K562 (cell line): ENCODE measurements around the gene MESP1. TPM values are rescaled to one million over a fixed set of nuclear protein-coding genes. Genes with fewer than 3 reads are reported as not detected.

Source experiments
- BHLHE40 ChIP-seq: IDR thresholded peaks from 2 replicates; pipeline ENCODE4 v1.6.1; 2011; ENCODE audit warnings: low read length, improper control_type of control experiment
- DMBX1 ChIP-seq: fragments of 250-450 bp; sonication (Bioruptor Pico); IDR thresholded peaks from 2 replicates; pipeline ENCODE4 v1.8.0; 2022; ENCODE audit warnings: inconsistent platforms, mild to moderate bottlenecking, moderate library complexity, borderline replicate concordance
- GATA2 ChIP-seq: sonication (generic); formaldehyde crosslinking; IDR thresholded peaks from 2 replicates; pipeline ENCODE4 v1.4.0; 2020; ENCODE audit warnings: mild to moderate bottlenecking, missing genetic modification reagents
- GTF2E2 ChIP-seq: fragments of 200-800 bp; sonication (Bioruptor generic); IDR thresholded peaks from 2 replicates; pipeline ENCODE4 v1.6.1; 2016; ENCODE audit warnings: missing genetic modification characterization, missing compliant biosample characterization
- HSF4 ChIP-seq: fragments of 250-450 bp; sonication (Bioruptor Pico); IDR thresholded peaks from 2 replicates; pipeline ENCODE4 v2.1.2; 2022; ENCODE audit warnings: mild to moderate bottlenecking, moderate library complexity, borderline replicate concordance
- LCOR ChIP-seq: sonication (generic); formaldehyde crosslinking; IDR thresholded peaks from 2 replicates; pipeline ENCODE4 v1.8.0; 2022; ENCODE audit warnings: mild to moderate bottlenecking, missing genetic modification reagents
- NCOR1 ChIP-seq: fragments of 450-650 bp; IDR thresholded peaks from 2 replicates; pipeline ENCODE4 v1.6.1; 2016; ENCODE audit warnings: mild to moderate bottlenecking, moderate library complexity
- NFE2L1 ChIP-seq: fragments of 450-650 bp; IDR thresholded peaks from 2 replicates; pipeline ENCODE4 v1.6.1; 2016; ENCODE audit warnings: missing genetic modification characterization, low read depth, mild to moderate bottlenecking, missing compliant biosample characterization, moderate library complexity, borderline replicate concordance
- NFYB ChIP-seq: IDR thresholded peaks from 2 replicates; pipeline ENCODE4 v1.6.1; 2011; ENCODE audit warnings: mild to moderate bottlenecking, moderate library complexity; ENCODE audit not compliant: insufficient read length; ENCODE audit errors: extremely low read depth
- RNF2 ChIP-seq: sonication (generic); IDR thresholded peaks from 2 replicates; pipeline ENCODE4 v1.6.1; 2016
- SMARCA4 ChIP-seq: fragments of 450-650 bp; IDR thresholded peaks from 2 replicates; pipeline ENCODE4 v1.6.1; 2016
- SMARCA5 ChIP-seq: fragments of 450-650 bp; IDR thresholded peaks from 2 replicates; pipeline ENCODE4 v1.6.1; 2016
- TAF9B ChIP-seq: fragments of 450-650 bp; IDR thresholded peaks from 2 replicates; pipeline ENCODE4 v1.6.1; 2018; ENCODE audit warnings: mild to moderate bottlenecking; ENCODE audit not compliant: partially characterized antibody
- ZNF384 ChIP-seq: IDR thresholded peaks from 2 replicates; pipeline ENCODE4 v1.6.1; 2012; ENCODE audit warnings: low read depth, low read length, improper control_type of control experiment
- ZNF41 ChIP-seq: fragments of 250-450 bp; sonication (Bioruptor Pico); conservative IDR thresholded peaks from 2 replicates; pipeline ENCODE4 v1.4.0; 2020; ENCODE audit warnings: mild to moderate bottlenecking
- ZNF507 ChIP-seq: conservative IDR thresholded peaks from 2 replicates; pipeline ENCODE4 v1.6.1; 2017; ENCODE audit warnings: missing genetic modification characterization, missing compliant biosample characterization
- polyA plus RNA-seq, 8 experiments: library from polyadenylated mRNA; depleted of rRNA in 4 of 8; stranded (reverse) in 5 of 8; unstranded in 3 of 8; fragments of >200 nt; fragmentation: Nextera tagmentation in 2 of 8; fragmentation: Illumina TruSeq in 1 of 8; extraction: Ambion mirVana in 2 of 8; extraction: Trizol in 1 of 8; gene quantifications; 2 replicates each; pipeline versions ENCODE4 v1.2.1 to v1.2.3, GENCODE V29; 2011 to 2014; ENCODE audit warnings: inconsistent platforms in 1 of 8, missing spikeins in 1 of 8
- total RNA-seq, 7 experiments: library from RNA; depleted of rRNA in 6 of 7; stranded (reverse); fragments of >200 nt in 6 of 7; fragmentation: Illumina TruSeq in 2 of 7; extraction: Trizol in 2 of 7; gene quantifications; 2 replicates each; pipeline versions ENCODE4 v1.2.1 to v1.2.3, GENCODE V29; 2011 to 2021; ENCODE audit warnings: low replicate concordance in 1 of 7
- TF ChIP-seq, protein P1 (sequence below): fragments of 450-650 bp; IDR thresholded peaks from 2 replicates; pipeline ENCODE4 v1.6.1; 2016; ENCODE audit warnings: low read depth, mild to moderate bottlenecking, moderate library complexity
- TF ChIP-seq, protein P2 (sequence below): fragments of 250-450 bp; sonication (Bioruptor Pico); IDR thresholded peaks from 2 replicates; pipeline ENCODE4 v1.8.0; 2022; ENCODE audit warnings: moderate library complexity, mild to moderate bottlenecking, inconsistent platforms
- TF ChIP-seq, protein P3 (sequence below), 2 experiments: fragments of 450-650 bp in 1 of 2; sonication (generic) in 1 of 2; formaldehyde crosslinking in 1 of 2; IDR thresholded peaks; 2 replicates each; pipeline versions ENCODE4 v1.7.1 to v1.9.0; 2016 to 2022; ENCODE audit warnings: inconsistent platforms in 1 of 2, mild to moderate bottlenecking in 1 of 2, missing genetic modification reagents in 1 of 2

The MESP1 gene
- total and polyA plus RNA-seq, 9 of the 15 experiments (the other 6 are each of a cell fraction or from before 2014, with no cell fraction given): 0.14 to 1.1 (median 0.36) TPM; not detected in 4

DNA sequence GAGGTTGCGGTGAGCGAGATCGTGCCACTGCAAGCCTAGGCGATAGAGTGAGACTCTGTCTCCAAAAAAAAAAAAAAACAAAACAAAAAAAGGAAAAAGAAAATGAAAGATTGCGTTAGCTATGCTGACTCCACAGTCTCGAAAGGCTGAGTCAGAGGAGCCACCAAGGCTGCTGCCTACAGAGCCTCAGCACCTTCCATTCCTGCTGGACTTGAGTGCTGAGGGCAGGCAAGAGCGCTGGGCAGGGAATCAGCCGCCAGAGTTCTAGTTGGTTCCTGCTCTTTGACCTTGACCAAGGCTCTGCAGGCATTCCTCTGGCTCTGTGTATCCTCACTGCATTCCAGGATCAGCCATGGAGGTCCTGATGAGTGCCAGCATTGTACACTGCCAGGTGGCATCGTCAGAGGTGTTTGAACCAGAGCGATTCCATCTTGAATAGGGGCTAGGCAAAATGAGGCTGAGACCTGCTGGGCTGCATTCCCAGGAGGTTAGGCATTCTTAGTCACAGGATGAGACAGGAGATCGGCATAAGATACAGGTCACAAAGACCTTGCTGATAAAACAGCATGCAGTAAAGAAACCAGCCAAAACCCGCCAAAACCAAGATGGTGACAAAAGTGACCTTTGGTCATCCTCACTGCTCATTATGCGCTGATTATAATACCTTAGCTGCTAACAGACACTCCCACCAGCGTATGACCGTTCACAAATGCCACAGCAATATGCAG lies 31.0 kb upstream of the MESP1 start (continued):
- TF ChIP-seq, protein P1, sequence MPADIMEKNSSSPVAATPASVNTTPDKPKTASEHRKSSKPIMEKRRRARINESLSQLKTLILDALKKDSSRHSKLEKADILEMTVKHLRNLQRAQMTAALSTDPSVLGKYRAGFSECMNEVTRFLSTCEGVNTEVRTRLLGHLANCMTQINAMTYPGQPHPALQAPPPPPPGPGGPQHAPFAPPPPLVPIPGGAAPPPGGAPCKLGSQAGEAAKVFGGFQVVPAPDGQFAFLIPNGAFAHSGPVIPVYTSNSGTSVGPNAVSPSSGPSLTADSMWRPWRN: no peak
- TF ChIP-seq DMBX1 (CRISPR knock-in tag) (peak; percentile 99), GATA2 (peak; percentile 79), SMARCA4 (peak; percentile 53; the same call in 1 of the 2 replicates), GTF2E2 (peak; percentile 81; the same call in 1 of the 2 replicates), NCOR1 (no peak), NFYB (no peak), ZNF41 (peak; percentile 97), RNF2 (0 out of 2 replicates have a peak, but pooled peaks have one; percentile 22), NFE2L1 (tag) (peak; percentile 67), TAF9B (no peak), ZNF507 (tag) (no peak), ZNF384 (0 out of 2 replicates have a peak, but pooled peaks have one; percentile 15), LCOR (CRISPR knock-in tag) (no peak), BHLHE40 (no peak), HSF4 (peak; percentile 96), SMARCA5 (no peak)
- TF ChIP-seq, protein P2, sequence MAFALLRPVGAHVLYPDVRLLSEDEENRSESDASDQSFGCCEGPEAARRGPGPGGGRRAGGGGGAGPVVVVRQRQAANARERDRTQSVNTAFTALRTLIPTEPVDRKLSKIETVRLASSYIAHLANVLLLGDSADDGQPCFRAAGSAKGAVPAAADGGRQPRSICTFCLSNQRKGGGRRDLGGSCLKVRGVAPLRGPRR (CRISPR knock-in tag): peak; percentile 97
- TF ChIP-seq, protein P3, sequence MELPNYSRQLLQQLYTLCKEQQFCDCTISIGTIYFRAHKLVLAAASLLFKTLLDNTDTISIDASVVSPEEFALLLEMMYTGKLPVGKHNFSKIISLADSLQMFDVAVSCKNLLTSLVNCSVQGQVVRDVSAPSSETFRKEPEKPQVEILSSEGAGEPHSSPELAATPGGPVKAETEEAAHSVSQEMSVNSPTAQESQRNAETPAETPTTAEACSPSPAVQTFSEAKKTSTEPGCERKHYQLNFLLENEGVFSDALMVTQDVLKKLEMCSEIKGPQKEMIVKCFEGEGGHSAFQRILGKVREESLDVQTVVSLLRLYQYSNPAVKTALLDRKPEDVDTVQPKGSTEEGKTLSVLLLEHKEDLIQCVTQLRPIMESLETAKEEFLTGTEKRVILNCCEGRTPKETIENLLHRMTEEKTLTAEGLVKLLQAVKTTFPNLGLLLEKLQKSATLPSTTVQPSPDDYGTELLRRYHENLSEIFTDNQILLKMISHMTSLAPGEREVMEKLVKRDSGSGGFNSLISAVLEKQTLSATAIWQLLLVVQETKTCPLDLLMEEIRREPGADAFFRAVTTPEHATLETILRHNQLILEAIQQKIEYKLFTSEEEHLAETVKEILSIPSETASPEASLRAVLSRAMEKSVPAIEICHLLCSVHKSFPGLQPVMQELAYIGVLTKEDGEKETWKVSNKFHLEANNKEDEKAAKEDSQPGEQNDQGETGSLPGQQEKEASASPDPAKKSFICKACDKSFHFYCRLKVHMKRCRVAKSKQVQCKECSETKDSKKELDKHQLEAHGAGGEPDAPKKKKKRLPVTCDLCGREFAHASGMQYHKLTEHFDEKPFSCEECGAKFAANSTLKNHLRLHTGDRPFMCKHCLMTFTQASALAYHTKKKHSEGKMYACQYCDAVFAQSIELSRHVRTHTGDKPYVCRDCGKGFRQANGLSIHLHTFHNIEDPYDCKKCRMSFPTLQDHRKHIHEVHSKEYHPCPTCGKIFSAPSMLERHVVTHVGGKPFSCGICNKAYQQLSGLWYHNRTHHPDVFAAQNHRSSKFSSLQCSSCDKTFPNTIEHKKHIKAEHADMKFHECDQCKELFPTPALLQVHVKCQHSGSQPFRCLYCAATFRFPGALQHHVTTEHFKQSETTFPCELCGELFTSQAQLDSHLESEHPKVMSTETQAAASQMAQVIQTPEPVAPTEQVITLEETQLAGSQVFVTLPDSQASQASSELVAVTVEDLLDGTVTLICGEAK (IDR thresholded peaks at IDR 0.05): peak; percentile 33; the same call in 1 of the 2 replicates
- TF ChIP-seq, protein P3 (CRISPR knock-in tag; IDR thresholded peaks at IDR 0.05): no peak
